Stimulated activated CD4-positive, alpha-beta T cell treated with anti-CD3 and anti-CD28 coated beads, Interleukin-15, amount 100 ng/mL, for 24 hours (primary cell): Measurements from ENCODE around the gene CRAT.

ENCODE experiments used
- DNase-seq: peaks from one replicate; pipeline ENCODE4 v3.0.0-alpha.2; 2020

CRAT gene

GRCh38 chr9:129110740-129111527, at the start of gene CRAT, which contains the start of gene PTPA:
TSS of gene CRAT (minus strand) at chr9:129110793. CDS start at chr9:129110509, 284 bp downstream.
TSS of gene PTPA (plus strand) at chr9:129111415. CDS start at chr9:129111601, 186 bp downstream.
- DNase-seq, result peak; percentile 98

- DNase-seq, result no peak
These were observed 45.6 kb upstream of the CRAT start for GRCh38 chr9:129156163-129156562.

GRCh38 chr9:129154866-129155477, 44.4 kb upstream of the CRAT start:
- no peak for DNase-seq

GRCh38 chr9:129151469-129151868, 40.9 kb upstream of the CRAT start:
- DNase-seq, result no peak

GRCh38 chr9:129150672-129151211, 40.1 kb upstream of the CRAT start:
- no peak for DNase-seq

GRCh38 chr9:129150122-129150521, 39.5 kb upstream of the CRAT start:
- no peak for DNase-seq

- DNase-seq, result no peak
These were observed 38.8 kb upstream of the CRAT start for GRCh38 chr9:129149442-129149841.

- no peak for DNase-seq
These were observed 38.0 kb upstream of the CRAT start for GRCh38 chr9:129148463-129149204.

- DNase-seq, result no peak
These were observed 35.9 kb upstream of the CRAT start for GRCh38 chr9:129146441-129146941.

GRCh38 chr9:129145841-129146292, 35.3 kb upstream of the CRAT start:
- DNase-seq, result no peak

GRCh38 chr9:129145316-129145715, 34.7 kb upstream of the CRAT start:
- no peak for DNase-seq

- peak; percentile 84 for DNase-seq
These were observed 32.7 kb upstream of the CRAT start for GRCh38 chr9:129143031-129143927.

GRCh38 chr9:129142138-129142935, 31.7 kb upstream of the CRAT start:
- no peak for DNase-seq

GRCh38 chr9:129141066-129142041, 30.8 kb upstream of the CRAT start:
- DNase-seq, result no peak

GRCh38 chr9:129140397-129141065, 29.9 kb upstream of the CRAT start:
- peak; percentile 32 for DNase-seq

GRCh38 chr9:129139993-129140396, 29.4 kb upstream of the CRAT start:
- DNase-seq, result peak; percentile 87

GRCh38 chr9:129139233-129139992, 28.8 kb upstream of the CRAT start:
- DNase-seq, result peak; percentile 80

GRCh38 chr9:129138476-129139232, 28.1 kb upstream of the CRAT start:
- no peak for DNase-seq
